K562 (cell line): ENCODE results near the gene GET3. TPM values are rescaled to one million over a fixed set of nuclear protein-coding genes. Genes with fewer than 3 reads are reported as not detected.

Experiments
- ATAC-seq: fragments of 200-7000 bp; cut with Tn5 transposase; 3 replicates; pipeline ENCODE4 v1.9.1; 2020; ENCODE audit warnings: moderate library complexity
- BruUV-seq: library from RNA; stranded (reverse); fragments of 400-500 nt; replicated peaks from 2 replicates; lab custom pipeline; 2021; lab: Mats Ljungman, UMichigan
- CTCF ChIA-PET: fragments of 300-600 bp; formaldehyde crosslinking; extraction: SDS; loops from one replicate; lab custom pipeline; 2021; ENCODE audit warnings: low intra/inter-chr PET ratio; lab: Yijun Ruan, JAX
- POLR2A ChIA-PET: fragments of 300-600, 350-650 bp; sonication (Branson Sonifier 250); formaldehyde crosslinking; extraction: SDS; loops from one replicate; lab custom pipeline; 2021; ENCODE audit warnings: antibody characterized with exemption, inconsistent platforms; lab: Yijun Ruan, JAX
- DNase-seq, 4 experiments: peaks; one replicate each; pipeline versions ENCODE4 v3.0.0 to v3.0.0-alpha.2; 2011 to 2018; ENCODE audit warnings: low spot score in 3 of 4, mixed read lengths in 3 of 4; ENCODE audit errors: extremely low read depth in 1 of 4
- FAIRE-seq: peaks from 2 replicates; lab custom pipeline; 2011; peaks lifted over from hg19 to GRCh38; lab: Jason Lieb, UNC
- H2AFZ ChIP-seq: 2 replicates; pipeline ENCODE4 v1.6.0; 2011; ENCODE audit warnings: low read depth, low read length, control low read depth, inconsistent platforms
- H3K27ac ChIP-seq: fragments of 200-600 bp; 3 replicates; pipeline ENCODE4 v1.8.0; 2011; ENCODE audit warnings: low read depth, mild to moderate bottlenecking, control low read depth, inconsistent platforms, low read length, moderate library complexity, mixed read lengths; ENCODE audit errors: extremely low read depth
- H3K27me3 ChIP-seq, 2 experiments: fragments of 300-600 bp in 1 of 2; 2 replicates in 1 of 2; 3 replicates in 1 of 2; pipeline versions ENCODE4 v1.6.0 to v1.8.0; 2011; ENCODE audit warnings: inconsistent platforms in 2 of 2, low read length in 2 of 2, mild to moderate bottlenecking in 1 of 2, mixed read lengths in 1 of 2, moderate library complexity in 1 of 2; ENCODE audit not compliant: control insufficient read depth in 2 of 2, insufficient read depth in 2 of 2
- H3K36me3 ChIP-seq: fragments of 300-600 bp; 3 replicates; pipeline ENCODE4 v1.8.0; 2011; ENCODE audit warnings: mild to moderate bottlenecking, low read length, inconsistent platforms; ENCODE audit not compliant: control insufficient read depth, insufficient read depth
- H3K4me1 ChIP-seq, 2 experiments: fragments of 200-600 bp in 1 of 2; replicated peaks in 1 of 2; 2 replicates in 1 of 2; 3 replicates in 1 of 2; pipeline versions ENCODE4 v1.5.1 to v1.8.0; 2011; ENCODE audit warnings: inconsistent platforms in 2 of 2, low read length in 2 of 2, mild to moderate bottlenecking in 1 of 2, mixed read lengths in 1 of 2, moderate library complexity in 1 of 2; ENCODE audit not compliant: control insufficient read depth in 2 of 2, insufficient read depth in 2 of 2
- H3K4me2 ChIP-seq: 2 replicates; pipeline ENCODE4 v1.6.1; 2011; ENCODE audit warnings: low read length, control low read depth, inconsistent platforms, mixed read lengths; ENCODE audit not compliant: insufficient read depth
- H3K4me3 ChIP-seq: fragments of 200-600 bp; sonication (generic), shearing (Covaris generic); 2 replicates; pipeline ENCODE4 v1.5.1; 2016; ENCODE audit warnings: control low read depth, inconsistent platforms
- H3K79me2 ChIP-seq: fragments of 200-600 bp; 3 replicates; pipeline ENCODE4 v1.8.0; 2011; ENCODE audit warnings: low read length, inconsistent platforms; ENCODE audit not compliant: control insufficient read depth, insufficient read depth
- H3K9ac ChIP-seq, 2 experiments: 2 replicates each; pipeline versions ENCODE4 v1.6.0 to v1.6.1; 2011; ENCODE audit warnings: low read depth in 2 of 2, low read length in 2 of 2, control low read depth in 1 of 2, inconsistent platforms in 1 of 2, mild to moderate bottlenecking in 1 of 2, mixed read lengths in 1 of 2; ENCODE audit not compliant: insufficient read depth in 1 of 2
- H3K9me1 ChIP-seq: one replicate; pipeline ENCODE4 v1.6.0; 2011; ENCODE audit warnings: inconsistent platforms, mild to moderate bottlenecking, low read length, moderate library complexity; ENCODE audit not compliant: control insufficient read depth, insufficient read depth
- H3K9me3 ChIP-seq: replicated peaks from 2 replicates; pipeline ENCODE4 v1.5.1; 2011; ENCODE audit warnings: low read depth, low read length, inconsistent platforms; ENCODE audit not compliant: control insufficient read depth, insufficient read depth
- H4K20me1 ChIP-seq: replicated peaks from 2 replicates; pipeline ENCODE4 v1.6.1; 2011; ENCODE audit warnings: low read length, inconsistent platforms, mixed read lengths; ENCODE audit not compliant: control insufficient read depth, insufficient read depth
- KDM5B ChIP-seq: fragments of 200-600 bp; sonication (generic); IDR thresholded peaks from 2 replicates; pipeline ENCODE4 v1.6.1; 2012; ENCODE audit warnings: low read depth, mild to moderate bottlenecking, moderate library complexity, low read length, control low read depth, inconsistent platforms; ENCODE audit not compliant: insufficient replicate concordance
- NEUROD1 ChIP-seq: fragments of 150-350 bp; IDR thresholded peaks from 2 replicates; pipeline ENCODE4 v1.6.1; 2014; ENCODE audit warnings: borderline replicate concordance, low read length, low read depth; ENCODE audit not compliant: partially characterized antibody
- NFIC ChIP-seq: fragments of 450-650 bp; IDR thresholded peaks from 2 replicates; pipeline ENCODE4 v1.6.1; 2017; ENCODE audit warnings: mild to moderate bottlenecking, inconsistent platforms
- NR3C1 ChIP-seq: sonication (generic); formaldehyde crosslinking; IDR thresholded peaks from 2 replicates; pipeline ENCODE4 v1.8.1; 2022; ENCODE audit warnings: missing genetic modification reagents
- PHF21A ChIP-seq: fragments of 450-650 bp; IDR thresholded peaks from 2 replicates; pipeline ENCODE4 v1.6.1; 2017; ENCODE audit warnings: low read depth, borderline replicate concordance
- PML ChIP-seq: IDR thresholded peaks from 2 replicates; pipeline ENCODE4 v1.6.1; 2012; ENCODE audit warnings: low read length, inconsistent platforms
- POLR2AphosphoS2 ChIP-seq: IDR thresholded peaks from 2 replicates; pipeline ENCODE4 v1.6.1; 2012; ENCODE audit warnings: low read length, improper control_type of control experiment
- TAF1 ChIP-seq: IDR thresholded peaks from 2 replicates; pipeline ENCODE4 v1.6.1; 2011; ENCODE audit warnings: mild to moderate bottlenecking, low read length, moderate library complexity; ENCODE audit not compliant: insufficient read depth, control insufficient read depth, severe bottlenecking; ENCODE audit errors: extremely low read depth
- THAP12 ChIP-seq: fragments of 250-450 bp; sonication (Bioruptor Pico); IDR thresholded peaks from 2 replicates; pipeline ENCODE4 v1.9.0; 2021; ENCODE audit warnings: mild to moderate bottlenecking, inconsistent platforms
- THRB ChIP-seq: fragments of 450-650 bp; formaldehyde crosslinking; conservative IDR thresholded peaks from 2 replicates; pipeline ENCODE4 v1.4.0; 2022; ENCODE audit warnings: mild to moderate bottlenecking, missing genetic modification characterization
- TRIM25 ChIP-seq: fragments of 450-650 bp; IDR thresholded peaks from 2 replicates; pipeline ENCODE4 v1.7.0; 2016; ENCODE audit warnings: borderline replicate concordance
- ZNF263 ChIP-seq: sonication (generic); formaldehyde crosslinking; IDR thresholded peaks from 2 replicates; pipeline ENCODE4 v1.8.0; 2022; ENCODE audit warnings: mild to moderate bottlenecking, missing genetic modification reagents, borderline replicate concordance
- WGBS: fragments of 100-300 bp; shearing (Covaris generic); methylation state at CpG from one replicate; pipeline ENCODE4 v1.1.6; 2016; ENCODE audit warnings: low coverage, mixed read lengths; ENCODE audit not compliant: insufficient coverage; ENCODE audit errors: missing lambda C conversion rate; 5-methylcytosine and 5-hydroxymethylcytosine counted together
- in situ Hi-C: fragments of 300-500 bp; cut with MboI; formaldehyde crosslinking; loops from 4 replicates; pipeline ENCODE4 v1.15.0; 2018; ENCODE audit warnings: inconsistent platforms, mixed read lengths
- intact Hi-C: fragments of 100-400 bp; cut with micrococcal nuclease; formaldehyde crosslinking; loops from 2 replicates; pipeline ENCODE4 v1.14.2; 2022
- polyA plus RNA-seq, 8 experiments: library from polyadenylated mRNA; depleted of rRNA in 4 of 8; stranded (reverse) in 5 of 8; unstranded in 3 of 8; fragments of >200 nt; fragmentation: Nextera tagmentation in 2 of 8; fragmentation: Illumina TruSeq in 1 of 8; extraction: Ambion mirVana in 2 of 8; extraction: Trizol in 1 of 8; gene quantifications; 2 replicates each; pipeline versions ENCODE4 v1.2.1 to v1.2.3, GENCODE V29; 2011 to 2014; ENCODE audit warnings: inconsistent platforms in 1 of 8, missing spikeins in 1 of 8
- total RNA-seq, 7 experiments: library from RNA; depleted of rRNA in 6 of 7; stranded (reverse); fragments of >200 nt in 6 of 7; fragmentation: Illumina TruSeq in 2 of 7; extraction: Trizol in 2 of 7; gene quantifications; 2 replicates each; pipeline versions ENCODE4 v1.2.1 to v1.2.3, GENCODE V29; 2011 to 2021; ENCODE audit warnings: low replicate concordance in 1 of 7
- TF ChIP-seq, protein P1 (sequence below): fragments of 250-450 bp; sonication (Bioruptor Pico); IDR thresholded peaks from 2 replicates; pipeline ENCODE4 v1.4.0; 2020; ENCODE audit warnings: mild to moderate bottlenecking, moderate library complexity

Gene GET3
- total and polyA plus RNA-seq, 9 of the 15 experiments (the other 6 are each of a cell fraction or from before 2014, with no cell fraction given): 8.3 to 83.5 (median 51.8) TPM

DNA sequence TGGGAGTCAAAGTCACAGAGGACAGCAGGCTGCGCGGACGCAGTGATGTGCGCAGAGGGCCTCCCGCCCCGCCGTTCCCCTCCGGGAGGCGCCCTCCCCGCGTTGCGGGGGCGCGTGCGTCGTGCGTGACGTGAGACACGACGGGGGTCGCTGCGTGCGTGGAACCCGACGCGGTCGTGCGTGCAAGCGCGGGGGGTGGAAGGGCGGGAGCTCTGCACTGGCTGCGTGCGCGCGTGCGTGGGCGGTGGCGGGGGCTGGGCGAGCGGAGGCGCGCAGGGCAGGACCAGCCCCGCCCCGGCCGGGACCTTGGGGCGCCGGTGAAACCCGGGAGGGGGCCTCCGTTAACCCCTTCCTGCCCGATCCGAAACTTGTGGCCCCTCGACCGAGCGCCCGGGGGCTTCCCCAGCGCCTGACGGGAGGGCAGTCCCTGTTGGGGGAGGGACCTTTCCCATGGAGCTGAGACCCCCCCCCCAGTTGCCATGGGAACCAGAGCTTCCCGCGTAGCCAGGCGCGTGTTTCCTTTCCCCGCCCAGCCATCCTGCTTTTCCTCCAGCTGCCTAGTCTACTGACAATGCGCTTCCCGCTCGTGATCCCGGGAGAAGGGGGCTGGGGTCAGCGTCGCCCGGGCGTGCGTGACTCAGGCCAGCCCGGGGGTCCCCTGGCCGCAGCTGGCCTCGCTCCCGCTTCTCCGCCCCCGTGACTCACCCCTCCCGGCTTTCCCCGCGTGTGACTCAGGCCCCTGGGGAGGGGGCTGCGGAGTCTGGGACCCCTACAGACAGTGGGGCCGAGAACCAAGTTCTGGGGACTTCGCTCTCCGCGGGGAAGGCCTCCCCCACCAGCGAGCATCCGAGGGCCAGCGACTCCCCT is 45.4 kb downstream of the GET3 start:
- Histone ChIP-seq H3K27ac (peak overlapping the region; percentile 97), H3K4me2 (peak overlapping the region; percentile 78), H2AFZ (peak overlapping the region; percentile 93), H3K9me3 (no peaks in the 10 kb centered on the region), H3K36me3 (no peaks in the 10 kb centered on the region), H3K9ac (peak overlapping the region; percentile 72 to 91), H3K27me3 (no peaks in the 10 kb centered on the region), H3K4me1 (peaks cover 64 to 76% of the 10 kb centered on the region in 2 experiments), H3K79me2 (no peaks in the 10 kb centered on the region), H3K9me1 (no peaks in the 10 kb centered on the region), H4K20me1 (no peaks in the 10 kb centered on the region), H3K4me3 (peak overlapping the region; percentile 43)
- no TSS peak for BruUV-seq
- CTCF ChIA-PET: interaction anchor here (0.7 kb wide), 1 partner anchor 183 kb away, joined by 3 read pairs; no protein-coding TSS in a partner anchor
- intact Hi-C loops: no loop called here
- ATAC-seq (peak; percentile 65), FAIRE-seq (no peak), DNase-seq (peak; percentile 84 to 89 (median 87))
- WGBS: 2% methylated on average over 56 of the region's 88 CpGs
- in situ Hi-C loops: no loop called here
- POLR2A ChIA-PET: interaction anchor here (1.0 to 2.2 kb wide), 3 partner anchors 9 to 98 kb away, joined by 3 to 39 read pairs (median 4); partner anchors contain the start of genes DNASE2 and JUNB
- peak; percentile 6 for TF ChIP-seq KDM5B
- TF ChIP-seq POLR2AphosphoS2: no peak
- TF ChIP-seq, protein P1, sequence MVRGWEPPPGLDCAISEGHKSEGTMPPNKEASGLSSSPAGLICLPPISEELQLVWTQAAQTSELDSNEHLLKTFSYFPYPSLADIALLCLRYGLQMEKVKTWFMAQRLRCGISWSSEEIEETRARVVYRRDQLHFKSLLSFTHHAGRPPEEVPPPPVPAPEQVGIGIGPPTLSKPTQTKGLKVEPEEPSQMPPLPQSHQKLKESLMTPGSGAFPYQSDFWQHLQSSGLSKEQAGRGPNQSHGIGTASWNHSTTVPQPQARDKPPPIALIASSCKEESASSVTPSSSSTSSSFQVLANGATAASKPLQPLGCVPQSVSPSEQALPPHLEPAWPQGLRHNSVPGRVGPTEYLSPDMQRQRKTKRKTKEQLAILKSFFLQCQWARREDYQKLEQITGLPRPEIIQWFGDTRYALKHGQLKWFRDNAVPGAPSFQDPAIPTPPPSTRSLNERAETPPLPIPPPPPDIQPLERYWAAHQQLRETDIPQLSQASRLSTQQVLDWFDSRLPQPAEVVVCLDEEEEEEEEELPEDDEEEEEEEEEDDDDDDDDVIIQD (CRISPR knock-in tag): no peak
- peak; percentile 72 for TF ChIP-seq NFIC
- TF ChIP-seq ZNF263 (CRISPR knock-in tag): no peak
- no peak for TF ChIP-seq PHF21A
- no peak for TF ChIP-seq PML
- TF ChIP-seq TRIM25: no peak
- TF ChIP-seq NR3C1 (CRISPR knock-in tag): peak; percentile 32; the same call in 1 of the 2 replicates
- TF ChIP-seq THRB (CRISPR knock-in tag): no peak
- TF ChIP-seq NEUROD1: no peak
- peak; percentile 54; the same call in 1 of the 2 replicates for TF ChIP-seq THAP12 (CRISPR knock-in tag)
- peak; percentile 21 for TF ChIP-seq TAF1
